CD14-positive monocyte (primary cell): ENCODE data around the gene PFKFB4. TPM values are rescaled to one million over a fixed set of nuclear protein-coding genes. Genes with fewer than 3 reads are reported as not detected.

Experiments
- DNase-seq, 3 donors: peaks; one replicate each; pipeline ENCODE4 v3.0.0-alpha.2; 2011 to 2022
- H2AFZ ChIP-seq: 2 replicates; pipeline ENCODE4 v1.6.0; 2012; ENCODE audit warnings: mild to moderate bottlenecking, low read depth, low read length, inconsistent platforms; ENCODE audit not compliant: insufficient read depth, poor library complexity, severe bottlenecking
- H3K27ac ChIP-seq, 2 donors: 1 replicate in 1 of 2; 2 replicates in 1 of 2; pipeline ENCODE4 v1.5.1; 2012 to 2013; ENCODE audit warnings: low read length in 2 of 2, control low read depth in 1 of 2, inconsistent platforms in 1 of 2, low read depth in 1 of 2, mild to moderate bottlenecking in 1 of 2
- H3K27me3 ChIP-seq, 2 donors: one replicate each; pipeline versions ENCODE4 v1.6.0 to v1.6.1; 2011 to 2013; ENCODE audit warnings: low read length in 2 of 2; ENCODE audit not compliant: control insufficient read depth in 2 of 2, insufficient read depth in 2 of 2
- H3K36me3 ChIP-seq, 2 donors: replicated peaks in 1 of 2; 1 replicate in 1 of 2; 2 replicates in 1 of 2; pipeline versions ENCODE4 v1.5.1 to v1.6.1; 2012 to 2013; ENCODE audit warnings: low read length in 2 of 2, control low read depth in 1 of 2, inconsistent platforms in 1 of 2, mild to moderate bottlenecking in 1 of 2; ENCODE audit not compliant: insufficient read depth in 2 of 2, control insufficient read depth in 1 of 2
- H3K4me1 ChIP-seq, 2 donors: 1 replicate in 1 of 2; 2 replicates in 1 of 2; pipeline versions ENCODE4 v1.5.1 to v1.6.1; 2012 to 2013; ENCODE audit warnings: low read length in 2 of 2, control low read depth in 1 of 2, inconsistent platforms in 1 of 2, mild to moderate bottlenecking in 1 of 2, moderate library complexity in 1 of 2; ENCODE audit not compliant: insufficient read depth in 2 of 2, control insufficient read depth in 1 of 2
- H3K4me2 ChIP-seq: replicated peaks from 2 replicates; pipeline ENCODE3; 2012; ENCODE audit warnings: low read length, moderate library complexity, mild to moderate bottlenecking; ENCODE audit not compliant: poor library complexity, severe bottlenecking; ENCODE audit errors: extremely low read depth
- H3K4me3 ChIP-seq, 3 experiments: fragments of 200-600 bp in 1 of 3; sonication (generic) in 1 of 3; replicated peaks in 1 of 3; 1 replicate in 2 of 3; 2 replicates in 1 of 3; pipeline ENCODE4 v1.5.1; 2011 to 2013; ENCODE audit warnings: low read length in 3 of 3, mild to moderate bottlenecking in 3 of 3, control low read depth in 2 of 3, low read depth in 2 of 3, inconsistent platforms in 1 of 3, moderate library complexity in 1 of 3
- H3K79me2 ChIP-seq: 2 replicates; pipeline ENCODE4 v1.6.0; 2012; ENCODE audit warnings: mild to moderate bottlenecking, control low read depth, inconsistent platforms, low read length, moderate library complexity; ENCODE audit not compliant: insufficient read depth
- H3K9ac ChIP-seq: 2 replicates; pipeline ENCODE4 v1.6.0; 2017; ENCODE audit warnings: low read length, mild to moderate bottlenecking; ENCODE audit not compliant: insufficient read depth, poor library complexity, severe bottlenecking
- H3K9me3 ChIP-seq, 2 donors: replicated peaks in 1 of 2; 1 replicate in 1 of 2; 2 replicates in 1 of 2; pipeline versions ENCODE4 v1.5.1 to v1.6.1; 2012 to 2013; ENCODE audit warnings: low read length in 2 of 2, control low read depth in 1 of 2; ENCODE audit not compliant: control insufficient read depth in 1 of 2, insufficient read depth in 1 of 2
- H4K20me1 ChIP-seq: 2 replicates; pipeline ENCODE4 v1.6.0; 2012; ENCODE audit warnings: mild to moderate bottlenecking, low read length, control low read depth, moderate library complexity; ENCODE audit not compliant: insufficient read depth
- H3K27ac Mint-ChIP-seq, 7 donors: one replicate each; pipeline ENCODE4 v1.8.0; 2020; ENCODE audit warnings: mild to moderate bottlenecking in 7 of 7, mixed read lengths in 7 of 7, moderate library complexity in 6 of 7, inconsistent platforms in 2 of 7
- H3K27me3 Mint-ChIP-seq, 3 donors: one replicate each; pipeline ENCODE4 v1.8.0; 2021 to 2022; ENCODE audit warnings: low read depth in 3 of 3, mild to moderate bottlenecking in 3 of 3, mixed read lengths in 3 of 3, moderate library complexity in 3 of 3, inconsistent platforms in 1 of 3
- H3K36me3 Mint-ChIP-seq, 2 donors: one replicate each; pipeline ENCODE4 v1.8.0; 2020; ENCODE audit warnings: mixed read lengths in 2 of 2, inconsistent platforms in 1 of 2, mild to moderate bottlenecking in 1 of 2
- H3K4me1 Mint-ChIP-seq: one replicate; pipeline ENCODE4 v1.8.0; 2020; ENCODE audit warnings: mild to moderate bottlenecking, mixed read lengths
- H3K4me3 Mint-ChIP-seq, 2 donors: one replicate each; pipeline ENCODE4 v1.8.0; 2020; ENCODE audit warnings: mild to moderate bottlenecking in 2 of 2, mixed read lengths in 2 of 2, moderate library complexity in 1 of 2
- H3K9me3 Mint-ChIP-seq, 7 donors: one replicate each; pipeline ENCODE4 v1.8.0; 2020 to 2022; ENCODE audit warnings: mixed read lengths in 7 of 7, mild to moderate bottlenecking in 6 of 7, moderate library complexity in 6 of 7, inconsistent platforms in 2 of 7
- CTCF ChIP-seq: fragments of 200-600 bp; IDR thresholded peaks from one replicate; pipeline ENCODE4 v1.8.0; 2022; ENCODE audit warnings: antibody characterized with exemption, mild to moderate bottlenecking
- WGBS: methylation state at CpG from one replicate; pipeline ENCODE4 v1.1.5; 2013; ENCODE audit warnings: missing lambda C conversion rate; ENCODE audit not compliant: insufficient coverage; 5-methylcytosine and 5-hydroxymethylcytosine counted together
- intact Hi-C, 2 donors: fragments of 100-400 bp; cut with micrococcal nuclease; formaldehyde crosslinking; loops; one replicate each; pipeline versions ENCODE4 v1.15.0 to v1.15.1; 2023
- polyA plus RNA-seq, 3 donors: library from polyadenylated mRNA; depleted of rRNA in 1 of 3; unstranded in 2 of 3; stranded (reverse) in 1 of 3; fragments of 300-500 nt in 2 of 3; fragments of >200 nt in 1 of 3; fragmentation: Illumina TruSeq in 2 of 3; gene quantifications; 1 replicate in 2 of 3; 2 replicates in 1 of 3; pipeline ENCODE4 v1.2.3, GENCODE V29; 2012 to 2021

Gene PFKFB4
- polyA plus RNA-seq, 3 donors, result 32.2 to 44.9 (median 34.9) TPM

DNA sequence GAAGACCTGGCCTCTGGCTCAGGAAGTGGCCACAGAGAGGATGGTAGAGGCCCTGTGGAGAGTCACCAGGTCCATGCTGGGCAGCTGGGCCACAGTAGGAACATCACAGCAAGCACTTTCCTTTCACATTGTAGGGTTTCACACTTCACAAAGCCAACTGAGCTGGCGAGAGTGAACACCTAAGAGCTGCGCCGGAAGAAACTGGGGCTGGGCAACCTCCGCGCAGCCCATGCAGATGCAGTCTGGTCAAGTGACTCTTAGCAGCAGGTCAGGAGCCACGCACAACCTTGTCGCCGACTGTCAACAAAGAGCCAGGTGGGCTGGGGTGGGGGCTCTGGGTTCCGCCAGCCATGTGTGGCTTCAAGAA lies 37.3 kb downstream of the PFKFB4 start:
- no peak overlapping the region for H3K9ac ChIP-seq
- no peak overlapping the region for H3K4me3 ChIP-seq
- intact Hi-C loops, result no loop called here
- H3K4me3 Mint-ChIP-seq, result no peak overlapping the region
- H3K27me3 ChIP-seq, result no peaks in the 10 kb centered on the region
- no peaks in the 10 kb centered on the region for H3K27me3 Mint-ChIP-seq
- TF ChIP-seq CTCF, result no peak
- peak overlapping the region in 1 of 7 donors; percentile 26 for H3K27ac Mint-ChIP-seq
- H3K4me1 ChIP-seq, result peaks cover 10 to 34% of the 10 kb centered on the region in 2 donors
- no peak for DNase-seq
- no peaks in the 10 kb centered on the region for H3K9me3 ChIP-seq
- 84% methylated on average over 5 of the region's 9 CpGs for WGBS
- peaks cover 23% of the 10 kb centered on the region for H3K4me1 Mint-ChIP-seq
- no peaks in the 10 kb centered on the region for H3K79me2 ChIP-seq
- H3K27ac ChIP-seq, result no peak overlapping the region
- H3K4me2 ChIP-seq, result no peak overlapping the region
- H3K36me3 ChIP-seq, result peaks cover 51 to 69% of the 10 kb centered on the region in 2 donors
- peaks cover 39 to 60% of the 10 kb centered on the region in 2 donors for H3K36me3 Mint-ChIP-seq
- H3K9me3 Mint-ChIP-seq, result no peaks in the 10 kb centered on the region
- H4K20me1 ChIP-seq, result no peaks in the 10 kb centered on the region
- no peak overlapping the region for H2AFZ ChIP-seq

DNA sequence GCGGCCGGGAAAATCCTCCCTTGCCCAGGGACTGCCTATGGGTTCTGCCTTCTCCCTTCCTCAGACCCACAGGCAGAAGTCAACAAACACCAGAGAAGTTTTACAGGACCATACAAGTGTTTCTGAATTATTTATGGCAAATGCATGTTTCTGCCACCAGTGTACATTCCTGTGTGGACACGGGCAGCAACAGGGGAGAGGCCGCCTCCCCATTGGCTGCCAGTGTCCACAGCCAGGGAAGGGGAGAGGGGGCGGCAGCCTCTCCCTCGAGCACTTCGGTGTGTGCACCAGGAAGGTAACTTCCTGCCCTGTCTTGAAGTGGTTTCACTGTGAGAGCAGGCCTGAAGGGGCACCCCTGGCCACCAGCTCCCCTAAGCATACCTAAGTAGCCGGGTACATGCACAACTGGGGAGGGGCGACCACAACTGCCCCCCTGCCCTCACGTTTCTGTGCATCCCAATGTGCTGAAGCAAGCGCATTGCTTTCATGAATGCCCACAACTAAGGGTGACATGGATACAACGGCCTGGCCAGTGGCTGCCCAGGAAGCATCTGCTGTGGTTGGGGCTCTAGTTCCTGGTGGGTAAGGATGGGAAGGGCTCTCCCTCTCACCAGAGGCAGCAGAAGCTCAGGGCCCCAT lies 37.8 kb downstream of the PFKFB4 start:
- H3K27ac ChIP-seq, result no peak overlapping the region

More for the DNA sequence above, 37.8 kb downstream of the PFKFB4 start:
- H3K36me3 ChIP-seq, result peaks cover 50 to 64% of the 10 kb centered on the region in 2 donors
- Mint-ChIP-seq H3K4me1 (peaks cover 18% of the 10 kb centered on the region), H3K9me3 (no peaks in the 10 kb centered on the region), H3K36me3 (peaks cover 37 to 55% of the 10 kb centered on the region in 2 donors), H3K27me3 (no peaks in the 10 kb centered on the region), H3K4me3 (no peak overlapping the region), H3K27ac (peak overlapping the region in 1 of 7 donors; percentile 26)
- no peaks in the 10 kb centered on the region for H3K27me3 ChIP-seq
- no peaks in the 10 kb centered on the region for H3K79me2 ChIP-seq
- H3K4me3 ChIP-seq, result no peak overlapping the region
- H3K9ac ChIP-seq, result no peak overlapping the region
- intact Hi-C loops, result no loop called here
- H3K9me3 ChIP-seq, result no peaks in the 10 kb centered on the region
- TF ChIP-seq CTCF, result no peak
- no peak for DNase-seq
- WGBS, result 52% methylated on average over 7 of the region's 12 CpGs
- no peak overlapping the region for H2AFZ ChIP-seq
- H3K4me2 ChIP-seq, result no peak overlapping the region
- H3K4me1 ChIP-seq, result peaks cover 5 to 29% of the 10 kb centered on the region in 2 donors
- H4K20me1 ChIP-seq, result no peaks in the 10 kb centered on the region
